H1 (cell line): ENCODE measurements around the gene CNGA2. TPM values are rescaled to one million over a fixed set of nuclear protein-coding genes. Genes with fewer than 3 reads are reported as not detected.

Source experiments
- CTCF ChIA-PET: fragments of 300-600 bp; sonication (Branson Sonifier 250); formaldehyde crosslinking; loops from one replicate; lab custom pipeline; 2021; ENCODE audit not compliant: partially characterized antibody; lab: Charles Lee
- POLR2A ChIA-PET: fragments of 300-600 bp; sonication (Branson Sonifier 250); formaldehyde crosslinking; loops from one replicate; lab custom pipeline; 2021; ENCODE audit warnings: inconsistent platforms; ENCODE audit not compliant: partially characterized antibody; lab: Charles Lee
- DNase-seq, 2 experiments: peaks; one replicate each; pipeline versions ENCODE4 v3.0.0 to v3.0.0-alpha.2; 2010 to 2022; ENCODE audit warnings: low spot score in 2 of 2, low read depth in 1 of 2, mixed read lengths in 1 of 2
- FAIRE-seq: peaks from 2 replicates; lab custom pipeline; 2011; peaks lifted over from hg19 to GRCh38; lab: Jason Lieb, UNC
- H2AFZ ChIP-seq: 2 replicates; pipeline ENCODE4 v1.8.1; 2012; ENCODE audit warnings: low read length, inconsistent platforms
- H2AK5ac ChIP-seq: 2 replicates; pipeline ENCODE4 v1.6.1; 2013; ENCODE audit warnings: low read depth, low read length
- H2BK120ac ChIP-seq: replicated peaks from 2 replicates; pipeline ENCODE3; 2013; ENCODE audit warnings: low read depth, low read length, inconsistent platforms
- H2BK12ac ChIP-seq: 2 replicates; pipeline ENCODE4 v1.6.1; 2013; ENCODE audit warnings: low read depth, low read length
- H2BK15ac ChIP-seq: 2 replicates; pipeline ENCODE4 v1.6.1; 2013; ENCODE audit warnings: low read length
- H2BK20ac ChIP-seq: 2 replicates; pipeline ENCODE4 v1.6.1; 2013; ENCODE audit warnings: low read length
- H2BK5ac ChIP-seq: 2 replicates; pipeline ENCODE4 v1.6.1; 2013; ENCODE audit warnings: low read depth, low read length
- H3K14ac ChIP-seq: 2 replicates; pipeline ENCODE4 v1.6.1; 2013; ENCODE audit warnings: inconsistent platforms; ENCODE audit not compliant: insufficient read length
- H3K18ac ChIP-seq: 2 replicates; pipeline ENCODE4 v1.6.1; 2013; ENCODE audit warnings: low read length; ENCODE audit errors: extremely low read depth
- H3K23ac ChIP-seq: 2 replicates; pipeline ENCODE4 v1.6.1; 2013; ENCODE audit warnings: inconsistent platforms; ENCODE audit not compliant: insufficient read length
- H3K23me2 ChIP-seq: 2 replicates; pipeline ENCODE4 v1.6.1; 2013; ENCODE audit warnings: low read depth, low read length
- H3K27ac ChIP-seq: 2 replicates; pipeline ENCODE4 v1.6.1; 2011; ENCODE audit warnings: low read depth, low read length, inconsistent platforms
- H3K27me3 ChIP-seq, 4 experiments: replicated peaks in 1 of 4; 1 replicate in 1 of 4; 2 replicates in 3 of 4; pipeline versions ENCODE4 v1.6.1 to v1.8.1; 2011 to 2013; ENCODE audit warnings: low read length in 3 of 4, mild to moderate bottlenecking in 3 of 4, inconsistent platforms in 2 of 4, mixed read lengths in 2 of 4, moderate library complexity in 1 of 4; ENCODE audit not compliant: control insufficient read depth in 3 of 4, insufficient read depth in 3 of 4; ENCODE audit errors: extremely low read depth in 1 of 4
- H3K36me3 ChIP-seq, 4 experiments: 2 replicates each; pipeline versions ENCODE4 v1.6.1 to v1.8.1; 2011 to 2013; ENCODE audit warnings: mild to moderate bottlenecking in 4 of 4, low read length in 3 of 4, moderate library complexity in 2 of 4, control low read depth in 1 of 4, inconsistent platforms in 1 of 4; ENCODE audit not compliant: insufficient read depth in 4 of 4, control insufficient read depth in 2 of 4
- H3K4ac ChIP-seq: replicated peaks from 2 replicates; pipeline ENCODE3; 2013; ENCODE audit warnings: low read length, low read depth, mixed read lengths, inconsistent platforms; ENCODE audit not compliant: insufficient read length
- H3K4me1 ChIP-seq, 4 experiments: replicated peaks in 1 of 4; 1 replicate in 1 of 4; 2 replicates in 3 of 4; pipeline versions ENCODE4 v1.6.1 to v1.8.1; 2011 to 2013; ENCODE audit warnings: low read length in 3 of 4, inconsistent platforms in 2 of 4, mixed read lengths in 1 of 4; ENCODE audit not compliant: insufficient read depth in 4 of 4, control insufficient read depth in 3 of 4
- H3K4me2 ChIP-seq, 2 experiments: 2 replicates each; pipeline versions ENCODE4 v1.6.1 to v1.8.1; 2011 to 2013; ENCODE audit warnings: low read depth in 2 of 2, low read length in 2 of 2, control low read depth in 1 of 2, inconsistent platforms in 1 of 2, mild to moderate bottlenecking in 1 of 2; ENCODE audit not compliant: insufficient read depth in 1 of 2
- H3K4me3 ChIP-seq, 4 experiments: fragments of 200-600, 300-600 bp in 1 of 4; sonication (generic), shearing (Covaris generic), sonication (Bioruptor Twin) in 1 of 4; 2 replicates each; pipeline versions ENCODE4 v1.5.1 to v1.8.1; 2011 to 2016; ENCODE audit warnings: low read length in 4 of 4, low read depth in 3 of 4, control low read depth in 2 of 4, inconsistent platforms in 2 of 4, mild to moderate bottlenecking in 2 of 4, mixed read lengths in 1 of 4, moderate library complexity in 1 of 4; ENCODE audit not compliant: insufficient read depth in 2 of 4; ENCODE audit errors: extremely low read depth in 1 of 4
- H3K56ac ChIP-seq: replicated peaks from 2 replicates; pipeline ENCODE3; 2013; ENCODE audit warnings: low read depth, mild to moderate bottlenecking, mixed read lengths, low read length, inconsistent platforms; ENCODE audit not compliant: insufficient read length
- H3K79me1 ChIP-seq: 2 replicates; pipeline ENCODE4 v1.6.1; 2013; ENCODE audit warnings: low read depth, low read length, control low read depth
- H3K79me2 ChIP-seq, 2 experiments: 2 replicates each; pipeline versions ENCODE4 v1.6.1 to v1.8.1; 2012 to 2013; ENCODE audit warnings: low read length in 2 of 2, mild to moderate bottlenecking in 2 of 2, inconsistent platforms in 1 of 2; ENCODE audit not compliant: insufficient read depth in 2 of 2, control insufficient read depth in 1 of 2
- H3K9ac ChIP-seq, 4 experiments: replicated peaks in 1 of 4; 1 replicate in 1 of 4; 2 replicates in 3 of 4; pipeline versions ENCODE4 v1.6.1 to v1.8.1; 2011 to 2013; ENCODE audit warnings: low read depth in 3 of 4, low read length in 3 of 4, control low read depth in 2 of 4, mild to moderate bottlenecking in 2 of 4, moderate library complexity in 2 of 4, inconsistent platforms in 1 of 4; ENCODE audit errors: extremely low read depth in 1 of 4
- H3K9me3 ChIP-seq, 2 experiments: 2 replicates each; pipeline versions ENCODE4 v1.6.1 to v1.8.1; 2012 to 2013; ENCODE audit warnings: mild to moderate bottlenecking in 2 of 2, moderate library complexity in 2 of 2, control low read depth in 1 of 2, inconsistent platforms in 1 of 2, low read depth in 1 of 2, low read length in 1 of 2, mixed read lengths in 1 of 2; ENCODE audit not compliant: insufficient read depth in 2 of 2
- H4K20me1 ChIP-seq, 2 experiments: replicated peaks in 1 of 2; 2 replicates each; pipeline versions ENCODE3 to v1.8.1; 2011 to 2013; ENCODE audit warnings: inconsistent platforms in 2 of 2, low read length in 2 of 2, mild to moderate bottlenecking in 1 of 2; ENCODE audit not compliant: insufficient read depth in 2 of 2, control insufficient read depth in 1 of 2
- H4K5ac ChIP-seq: 2 replicates; pipeline ENCODE4 v1.6.1; 2013; ENCODE audit warnings: low read length, low read depth, mixed read lengths, inconsistent platforms; ENCODE audit not compliant: insufficient read length
- H4K8ac ChIP-seq: 2 replicates; pipeline ENCODE4 v1.8.0; 2013; ENCODE audit warnings: mild to moderate bottlenecking, moderate library complexity, low read length, inconsistent platforms; ENCODE audit not compliant: insufficient read depth; ENCODE audit errors: extremely low read depth
- H4K91ac ChIP-seq: replicated peaks from 2 replicates; pipeline ENCODE3; 2013; ENCODE audit warnings: low read length, mixed read lengths, inconsistent platforms; ENCODE audit not compliant: insufficient read length
- E2F6 ChIP-seq: IDR thresholded peaks from 2 replicates; pipeline ENCODE4 v1.6.1; 2012; ENCODE audit warnings: inconsistent platforms
- FOSL1 ChIP-seq: IDR thresholded peaks from 2 replicates; pipeline ENCODE4 v1.6.1; 2011; ENCODE audit warnings: mild to moderate bottlenecking, low read depth, low read length, moderate library complexity; ENCODE audit not compliant: insufficient read depth
- GTF2F1 ChIP-seq: IDR thresholded peaks from 2 replicates; pipeline ENCODE4 v1.6.1; 2012; ENCODE audit warnings: low read depth, low read length, improper control_type of control experiment, borderline replicate concordance
- HDAC2 ChIP-seq, 2 experiments: fragments of 300-600 bp in 1 of 2; sonication (generic) in 1 of 2; IDR thresholded peaks; 2 replicates each; pipeline ENCODE4 v1.6.1; 2011 to 2012; ENCODE audit warnings: low read depth in 2 of 2, low read length in 2 of 2, mild to moderate bottlenecking in 2 of 2, moderate library complexity in 2 of 2, borderline replicate concordance in 1 of 2, inconsistent platforms in 1 of 2
- RAD21 ChIP-seq, 2 experiments: IDR thresholded peaks in 1 of 2; conservative IDR thresholded peaks in 1 of 2; 2 replicates each; pipeline ENCODE4 v1.6.1; 2011; ENCODE audit warnings: low read depth in 2 of 2, low read length in 2 of 2, improper control_type of control experiment in 1 of 2, inconsistent platforms in 1 of 2, mild to moderate bottlenecking in 1 of 2, moderate library complexity in 1 of 2
- SIRT6 ChIP-seq: IDR thresholded peaks from one replicate; pipeline ENCODE4 v1.7.1; 2012; ENCODE audit warnings: low read length, inconsistent platforms
- WGBS, 2 experiments: shearing (Covaris generic) in 1 of 2; methylation state at CpG; one replicate each; pipeline versions ENCODE4 v1.1.6 to v1.1.7; 2013 to 2015; ENCODE audit warnings: low lambda C conversion rate in 2 of 2, mixed read lengths in 2 of 2, inconsistent platforms in 1 of 2, low coverage in 1 of 2, missing lambda C conversion rate in 1 of 2; ENCODE audit not compliant: insufficient replicate concordance in 2 of 2, insufficient coverage in 1 of 2, insufficient read length in 1 of 2; ENCODE audit errors: extremely low coverage in 1 of 2, missing lambda C conversion rate in 1 of 2; 5-methylcytosine and 5-hydroxymethylcytosine counted together
- polyA plus RNA-seq, 7 experiments: library from polyadenylated mRNA; depleted of rRNA in 3 of 7; stranded (reverse) in 5 of 7; unstranded in 2 of 7; fragments of >200 nt in 5 of 7; fragments of 200-250 nt in 2 of 7; gene quantifications; 1 replicate in 5 of 7; 2 replicates in 1 of 7; 4 replicates in 1 of 7; pipeline versions ENCODE4 v1.2.1 to v1.2.3, GENCODE V29; 2011 to 2013; ENCODE audit warnings: missing spikeins in 2 of 7, mixed read lengths in 2 of 7
- total RNA-seq: library from RNA; stranded (reverse); fragmentation: NEBNext Ultra II Directional; extraction: Animal tissue kit (Norgen Biotek cat#: 25700); gene quantifications from 2 replicates; pipeline ENCODE4 v1.2.1, GENCODE V29; 2021

CNGA2 gene
- total and polyA plus RNA-seq, 2 of the 8 experiments (the other 6 are each of a cell fraction or from before 2014, with no cell fraction given): not detected

DNA sequence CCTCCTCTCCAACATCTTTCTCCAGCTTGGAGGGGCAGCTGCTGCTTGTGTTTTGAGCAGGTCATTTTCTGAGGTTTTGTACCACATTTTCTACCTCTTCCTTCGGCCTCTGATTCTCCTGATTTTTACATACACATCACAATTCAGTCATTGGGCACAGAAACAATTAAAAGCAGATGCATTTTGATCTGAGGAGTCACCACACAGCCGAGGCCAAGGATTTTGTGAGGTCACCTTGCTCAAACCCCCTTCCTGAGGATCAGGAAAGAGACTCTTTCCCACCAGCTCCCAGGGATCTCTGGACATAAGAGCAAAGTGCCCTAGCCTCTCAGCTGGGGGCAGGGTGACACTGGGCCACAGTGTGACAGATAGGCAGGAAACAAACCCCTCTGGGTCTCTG lies 24.1 kb upstream of the CNGA2 start:
- no peak for FAIRE-seq
- no peak for TF ChIP-seq GTF2F1
- TF ChIP-seq SIRT6: no peak
- no peak for TF ChIP-seq RAD21 (IDR thresholded peaks at IDR 0.05 in 1 of 2, conservative IDR thresholded peaks at IDR 0.05 in 1 of 2; ENCODE audit: low read depth in 2 of 2, low read length in 2 of 2)
- TF ChIP-seq FOSL1: no peak
- no peak for TF ChIP-seq E2F6
- no peak for TF ChIP-seq HDAC2 (IDR thresholded peaks at IDR 0.05; ENCODE audit: borderline replicate concordance in 1 of 2, low read depth in 2 of 2, low read length in 2 of 2)

More for the DNA sequence above, 24.1 kb upstream of the CNGA2 start:
- Histone ChIP-seq H2BK20ac (no peak overlapping the region), H3K27me3 (no peaks in the 10 kb centered on the region), H3K4ac (no peak overlapping the region), H3K79me1 (no peaks in the 10 kb centered on the region), H4K20me1 (no peaks in the 10 kb centered on the region), H3K4me1 (peaks cover 0 to 4% (median 1%) of the 10 kb centered on the region in 4 experiments; a peak in 3 of 7 replicates), H3K23me2 (no peaks in the 10 kb centered on the region), H3K14ac (no peak overlapping the region), H2AK5ac (no peak overlapping the region), H2BK15ac (no peak overlapping the region), H3K4me3 (no peak overlapping the region), H3K27ac (no peak overlapping the region), H3K23ac (no peak overlapping the region), H2BK120ac (no peak overlapping the region), H4K5ac (no peak overlapping the region), H3K79me2 (no peaks in the 10 kb centered on the region), H4K91ac (no peak overlapping the region), H3K4me2 (no peak overlapping the region), H3K36me3 (no peaks in the 10 kb centered on the region), H3K56ac (no peak overlapping the region), H2BK5ac (no peak overlapping the region), H3K9ac (no peak overlapping the region), H2AFZ (no peak overlapping the region), H3K18ac (no peak overlapping the region), H3K9me3 (no peaks in the 10 kb centered on the region), H2BK12ac (no peak overlapping the region), H4K8ac (no peak overlapping the region)
- POLR2A ChIA-PET: no interaction called here
- no peak for DNase-seq
- CTCF ChIA-PET: interaction anchor here (0.6 to 1.1 kb wide), 2 partner anchors 49 to 140 kb away, joined by 3 to 4 read pairs; no protein-coding TSS in a partner anchor
- WGBS, 2 experiments: 93% methylated on average over 2 of the region's 2 CpGs; no CpG with 5 or more reads in 1 of the 2 experiments
